GM18520 (cell line): ENCODE results near the gene ADIPOQ.
"Not testable (repeated sequence)": the region's sequence is repeated elsewhere in the genome, so short reads cannot be mapped to it uniquely, and the experiment has no call there.

Experiments used
- ATAC-seq: cut with Tn5 transposase; IDR thresholded peaks from one replicate; pipeline ENCODE4 v1.9.1; 2021; ENCODE audit not compliant: unreplicated experiment

ADIPOQ gene

DNA sequence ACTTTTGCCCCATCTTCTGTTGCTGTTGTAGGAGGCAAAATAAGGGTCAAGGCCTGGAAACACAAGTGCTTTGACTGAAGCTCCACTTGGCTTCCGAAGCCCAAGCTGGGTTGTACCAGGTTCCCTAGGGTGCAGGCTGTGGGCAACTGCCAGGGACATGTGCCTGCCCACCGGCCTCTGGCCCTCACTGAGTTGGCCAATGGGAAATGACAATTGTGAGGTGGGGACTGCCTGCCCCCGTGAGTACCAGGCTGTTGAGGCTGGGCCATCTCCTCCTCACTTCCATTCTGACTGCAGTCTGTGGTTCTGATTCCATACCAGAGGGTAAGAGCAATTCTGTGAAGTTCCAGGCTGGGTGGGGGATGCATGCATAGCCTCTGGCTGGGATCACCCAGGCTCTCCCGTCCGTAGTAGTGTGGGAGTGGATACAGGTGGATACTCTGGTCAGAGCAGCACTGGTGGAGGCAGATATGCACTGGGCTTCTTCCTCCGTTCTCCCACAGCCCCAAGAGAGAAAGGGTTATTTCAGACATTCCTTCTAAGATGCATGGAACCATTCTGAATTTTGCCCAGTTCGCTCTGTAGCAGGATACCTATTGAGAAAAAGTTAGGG is at the start of gene ADIPOQ:
Gene ADIPOQ (plus strand): TSS at position 285 of the 613 bp plus-strand sequence. CDS start 10,349 bp downstream, outside the sequence.
- no peak for ATAC-seq

- ATAC-seq = no peak
Measured at GRCh38 chr3:186798239-186798874, 44.2 kb upstream of the ADIPOQ start.

DNA sequence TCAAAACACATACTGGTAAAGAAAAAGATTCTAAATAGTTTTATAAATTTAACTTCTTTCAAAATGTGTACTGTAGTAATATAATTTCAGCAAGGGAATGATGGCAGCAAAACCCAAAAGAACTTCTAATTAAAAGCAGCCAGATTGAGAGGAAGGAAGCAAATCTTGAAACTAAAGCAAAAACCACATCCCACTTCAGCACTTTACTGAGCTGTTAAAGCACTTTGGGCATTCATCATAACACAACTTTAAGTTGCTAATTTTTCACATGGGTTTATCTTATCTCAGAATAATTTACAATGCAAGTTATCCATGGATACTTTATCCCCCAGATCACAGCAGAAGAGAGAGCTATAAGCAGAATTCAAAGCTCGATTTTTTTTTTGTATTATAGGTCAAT is 42.2 kb upstream of the ADIPOQ start:
- ATAC-seq = no peak

- ATAC-seq = no peak
Measured at GRCh38 chr3:186802701-186803100, 39.8 kb upstream of the ADIPOQ start.

DNA sequence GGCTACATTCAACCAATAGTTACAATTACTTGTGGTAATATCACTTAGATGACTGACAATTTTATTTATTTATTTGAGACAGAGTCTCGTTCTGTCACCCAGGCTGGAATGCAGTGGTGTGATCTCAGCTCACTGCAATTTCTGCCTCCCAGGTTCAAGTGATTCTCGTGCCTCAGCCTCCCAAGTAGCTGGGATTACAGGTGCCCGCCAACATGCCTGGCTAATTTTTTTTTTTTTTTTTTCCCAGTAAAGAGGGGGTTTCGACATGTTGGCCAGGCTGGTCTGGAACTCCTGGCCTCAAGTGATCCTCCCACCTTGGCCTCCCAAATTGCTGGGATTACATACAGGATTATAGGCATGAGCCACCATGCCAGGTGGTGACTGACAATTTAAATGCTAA is 39.1 kb upstream of the ADIPOQ start:
- not testable (repeated sequence) for ATAC-seq

- peak; percentile 80 for ATAC-seq
Measured at GRCh38 chr3:186806089-186807055, 36.1 kb upstream of the ADIPOQ start, which contains the start of gene RFC4. TSS of gene RFC4 (minus strand) at chr3:186806482. CDS start at chr3:186804713, 1,769 bp downstream.

DNA sequence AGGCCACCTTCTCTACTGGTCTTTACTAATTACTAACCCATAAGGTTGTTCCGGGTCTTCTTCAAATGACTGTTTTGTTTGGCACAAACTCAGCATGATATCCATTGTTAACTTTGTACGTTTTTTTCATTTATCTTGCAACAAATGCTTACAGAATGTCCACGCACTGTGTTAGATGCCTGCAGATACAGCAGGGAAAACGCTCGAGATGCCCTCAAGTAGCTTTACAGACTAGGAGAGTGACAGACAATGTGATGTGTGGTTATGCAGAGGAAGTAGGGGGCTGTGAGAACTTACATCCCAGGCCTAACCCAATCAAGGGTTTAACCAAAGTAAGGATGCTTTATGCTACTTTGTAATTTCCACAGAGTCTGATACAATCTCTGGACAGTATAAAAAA is 35.3 kb upstream of the ADIPOQ start:
- ATAC-seq = no peak

GRCh38 chr3:186810336-186810996 is 32.0 kb upstream of the ADIPOQ start:
- no peak for ATAC-seq

DNA sequence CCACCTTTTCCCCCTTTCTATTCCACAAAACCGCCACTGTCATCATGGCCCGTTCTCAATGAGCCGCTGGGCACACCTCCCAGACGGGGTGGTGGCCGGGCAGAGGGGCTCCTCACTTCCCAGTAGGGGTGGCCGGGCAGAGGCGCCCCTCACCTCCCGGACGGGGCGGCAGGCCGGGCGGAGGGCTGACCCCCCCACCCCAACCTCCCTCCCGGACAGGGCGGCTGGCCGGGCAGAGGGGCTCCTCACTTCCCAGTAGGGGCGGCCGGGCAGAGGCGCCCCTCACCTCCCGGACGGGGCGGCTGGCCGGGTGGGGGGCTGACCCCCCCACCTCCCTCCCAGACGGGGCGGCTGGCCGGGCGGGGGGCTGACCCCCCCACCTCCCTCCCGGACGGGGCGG is 31.2 kb upstream of the ADIPOQ start:
- ATAC-seq = not testable (repeated sequence)

- ATAC-seq = no peak
Measured at GRCh38 chr3:186814100-186814499, 28.4 kb upstream of the ADIPOQ start.

- ATAC-seq = no peak
Measured at GRCh38 chr3:186815435-186815834, 27.1 kb upstream of the ADIPOQ start.

DNA sequence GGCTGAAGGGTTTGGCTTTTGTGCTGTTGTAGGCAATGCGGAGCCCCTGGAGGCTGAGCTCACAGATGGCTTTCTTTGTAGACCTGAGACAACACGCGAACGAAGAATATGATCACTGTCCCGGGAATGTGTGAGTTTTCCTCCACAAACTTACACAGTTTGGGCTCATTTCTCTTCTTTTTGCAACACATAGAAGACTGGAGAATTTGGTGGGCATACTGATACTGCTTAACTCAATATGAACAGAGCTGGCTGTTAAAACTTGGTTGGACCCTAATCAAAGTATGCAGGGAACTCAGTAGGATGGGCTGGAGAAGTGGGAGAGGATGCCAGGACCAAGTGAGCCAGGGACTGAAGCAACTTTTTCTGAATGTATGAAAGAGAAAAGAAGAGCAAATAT is 24.0 kb upstream of the ADIPOQ start:
- no peak for ATAC-seq

DNA sequence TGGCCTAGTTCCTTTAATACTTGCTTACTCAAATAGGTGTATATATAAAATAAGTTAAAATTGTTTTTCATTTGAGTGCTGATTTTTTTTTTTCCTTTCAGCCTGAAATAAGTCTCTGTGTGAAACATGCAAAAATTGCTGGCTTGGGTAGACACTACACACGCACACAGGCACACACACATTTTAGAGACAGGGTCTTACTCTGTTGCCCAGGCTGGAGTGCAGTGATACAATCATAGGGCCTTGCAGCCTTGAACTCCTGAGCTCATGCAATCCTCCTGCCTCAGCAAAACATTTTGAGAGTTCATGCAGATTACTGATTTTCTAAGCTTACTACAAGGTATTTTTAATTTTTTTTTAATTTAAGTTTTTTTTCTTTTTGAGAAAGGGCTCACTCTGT is 23.6 kb upstream of the ADIPOQ start:
- no peak for ATAC-seq

GRCh38 chr3:186821429-186822387 is 20.8 kb upstream of the ADIPOQ start:
- no peak for ATAC-seq

- not testable (repeated sequence) for ATAC-seq
Measured at GRCh38 chr3:186822388-186822759, 20.1 kb upstream of the ADIPOQ start.

DNA sequence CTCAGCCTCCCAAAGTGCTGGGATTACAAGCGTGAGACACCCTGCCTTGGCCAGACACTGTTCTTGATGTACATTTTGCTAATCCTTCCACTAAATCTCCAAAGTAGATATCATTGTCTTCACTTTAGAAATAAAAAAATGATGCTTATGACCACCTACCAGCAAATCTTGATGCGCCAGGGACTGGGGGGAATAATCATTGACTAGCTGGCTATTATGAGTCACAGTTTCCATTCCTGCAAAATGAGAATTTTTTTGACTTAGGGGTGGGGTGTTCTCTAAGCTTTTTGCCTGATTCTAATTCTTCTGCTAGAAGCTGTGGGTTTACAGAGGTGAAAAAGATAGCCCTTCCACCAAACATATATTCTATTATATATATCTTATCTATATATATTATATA is 19.1 kb upstream of the ADIPOQ start:
- ATAC-seq = no peak

DNA sequence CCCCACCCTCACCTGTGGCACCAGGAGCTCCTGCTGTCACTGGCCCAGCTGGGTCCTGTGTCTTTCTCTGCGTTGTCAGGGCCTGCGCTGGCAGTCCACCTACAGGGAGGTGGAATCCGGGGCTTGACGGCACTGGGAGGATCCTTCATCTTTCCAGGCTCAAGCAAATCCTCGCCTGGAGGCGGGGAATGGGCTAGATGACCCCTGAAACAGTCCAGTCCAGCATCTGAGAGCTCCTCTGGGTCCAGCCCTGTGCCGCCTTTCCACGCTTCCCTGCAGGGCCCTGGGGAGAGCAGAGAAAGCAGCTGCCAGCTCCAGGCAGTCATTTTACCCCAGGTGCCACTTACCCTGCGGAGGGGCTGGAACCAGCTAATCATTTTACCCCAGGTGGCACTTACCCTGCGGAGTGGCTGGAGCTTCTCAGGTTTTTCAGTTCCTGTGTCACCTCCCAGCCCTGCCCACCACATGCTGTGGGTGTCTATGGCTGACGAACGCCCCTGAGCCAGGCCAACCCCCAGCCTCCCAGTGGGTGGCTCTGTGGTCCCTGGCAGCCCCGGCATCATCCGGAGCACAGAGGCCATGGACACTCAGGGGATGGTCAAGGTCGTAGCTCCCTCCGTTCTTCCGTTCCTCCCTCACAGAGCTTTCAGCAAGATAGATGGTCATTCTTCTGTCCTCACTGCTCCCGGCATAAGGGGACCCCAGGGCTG is 17.9 kb upstream of the ADIPOQ start:
- ATAC-seq = no peak

- no peak for ATAC-seq
Measured at GRCh38 chr3:186825294-186825821, 17.2 kb upstream of the ADIPOQ start.

- no peak for ATAC-seq
Measured at GRCh38 chr3:186825872-186826409, 16.6 kb upstream of the ADIPOQ start.
